HEK293 (cell line): Measurements from ENCODE around the gene TTC23.

Experiments
- FEZF1 ChIP-seq: fragments of 450-650 bp; formaldehyde crosslinking; IDR thresholded peaks from 2 replicates; pipeline ENCODE4 v1.5.1; 2016; ENCODE audit warnings: missing biosample characterization, missing genetic modification characterization
- SCRT2 ChIP-seq: fragments of 450-650 bp; formaldehyde crosslinking; IDR thresholded peaks from 2 replicates; pipeline ENCODE4 v1.5.1; 2016; ENCODE audit warnings: missing biosample characterization, missing genetic modification characterization
- ZBTB7A ChIP-seq: fragments of 450-650 bp; formaldehyde crosslinking; IDR thresholded peaks from 2 replicates; pipeline ENCODE4 v1.5.1; 2016; ENCODE audit warnings: low read depth, missing biosample characterization, missing genetic modification characterization
- ZNF133 ChIP-seq: fragments of 450-650 bp; formaldehyde crosslinking; IDR thresholded peaks from 2 replicates; pipeline ENCODE4 v1.5.1; 2016; ENCODE audit warnings: missing biosample characterization, missing genetic modification characterization
- ZNF571 ChIP-seq: fragments of 450-650 bp; formaldehyde crosslinking; IDR thresholded peaks from 2 replicates; pipeline ENCODE4 v1.5.0; 2017; ENCODE audit warnings: missing biosample characterization, missing genetic modification characterization
- TF ChIP-seq, protein P1 (sequence below): fragments of 450-650 bp; formaldehyde crosslinking; conservative IDR thresholded peaks from 2 replicates; pipeline ENCODE4 v1.5.1; 2016; ENCODE audit warnings: low read depth, missing biosample characterization, missing genetic modification characterization
- TF ChIP-seq, protein P2 (sequence below): fragments of 450-650 bp; formaldehyde crosslinking; IDR thresholded peaks from 2 replicates; pipeline ENCODE4 v1.5.1; 2016; ENCODE audit warnings: missing biosample characterization, missing genetic modification characterization
- TF ChIP-seq, protein P3 (sequence below): fragments of 450-650 bp; formaldehyde crosslinking; IDR thresholded peaks from 2 replicates; pipeline ENCODE4 v1.5.1; 2016; ENCODE audit warnings: missing biosample characterization, missing genetic modification characterization

DNA sequence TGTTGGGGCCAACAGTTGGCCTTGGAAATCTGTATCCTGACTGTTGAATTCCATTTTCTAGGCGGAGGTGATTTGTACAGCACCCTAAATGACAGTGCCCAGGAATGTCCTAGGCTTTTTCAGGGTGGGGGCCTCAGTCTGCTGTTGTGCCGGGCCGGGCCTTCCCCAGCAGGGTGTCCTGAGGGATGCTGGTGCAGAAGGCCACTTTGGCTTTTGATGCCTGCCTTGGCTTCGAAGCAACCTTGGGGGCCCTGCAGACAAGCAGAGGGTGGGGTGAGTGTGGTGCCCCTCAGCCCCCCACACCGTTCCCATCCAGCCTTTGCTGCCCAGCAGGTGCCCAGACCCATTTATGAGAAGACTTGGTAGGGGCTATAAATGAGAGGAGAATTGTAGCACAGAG, 111.5 kb downstream of the TTC23 start:
- TF ChIP-seq FEZF1 (tag by site-specific recombination) (no peak), ZNF571 (tag by site-specific recombination) (no peak), ZBTB7A (tag by site-specific recombination) (no peak), SCRT2 (tag by site-specific recombination) (no peak), ZNF133 (tag by site-specific recombination) (no peak)
- TF ChIP-seq, protein P1, sequence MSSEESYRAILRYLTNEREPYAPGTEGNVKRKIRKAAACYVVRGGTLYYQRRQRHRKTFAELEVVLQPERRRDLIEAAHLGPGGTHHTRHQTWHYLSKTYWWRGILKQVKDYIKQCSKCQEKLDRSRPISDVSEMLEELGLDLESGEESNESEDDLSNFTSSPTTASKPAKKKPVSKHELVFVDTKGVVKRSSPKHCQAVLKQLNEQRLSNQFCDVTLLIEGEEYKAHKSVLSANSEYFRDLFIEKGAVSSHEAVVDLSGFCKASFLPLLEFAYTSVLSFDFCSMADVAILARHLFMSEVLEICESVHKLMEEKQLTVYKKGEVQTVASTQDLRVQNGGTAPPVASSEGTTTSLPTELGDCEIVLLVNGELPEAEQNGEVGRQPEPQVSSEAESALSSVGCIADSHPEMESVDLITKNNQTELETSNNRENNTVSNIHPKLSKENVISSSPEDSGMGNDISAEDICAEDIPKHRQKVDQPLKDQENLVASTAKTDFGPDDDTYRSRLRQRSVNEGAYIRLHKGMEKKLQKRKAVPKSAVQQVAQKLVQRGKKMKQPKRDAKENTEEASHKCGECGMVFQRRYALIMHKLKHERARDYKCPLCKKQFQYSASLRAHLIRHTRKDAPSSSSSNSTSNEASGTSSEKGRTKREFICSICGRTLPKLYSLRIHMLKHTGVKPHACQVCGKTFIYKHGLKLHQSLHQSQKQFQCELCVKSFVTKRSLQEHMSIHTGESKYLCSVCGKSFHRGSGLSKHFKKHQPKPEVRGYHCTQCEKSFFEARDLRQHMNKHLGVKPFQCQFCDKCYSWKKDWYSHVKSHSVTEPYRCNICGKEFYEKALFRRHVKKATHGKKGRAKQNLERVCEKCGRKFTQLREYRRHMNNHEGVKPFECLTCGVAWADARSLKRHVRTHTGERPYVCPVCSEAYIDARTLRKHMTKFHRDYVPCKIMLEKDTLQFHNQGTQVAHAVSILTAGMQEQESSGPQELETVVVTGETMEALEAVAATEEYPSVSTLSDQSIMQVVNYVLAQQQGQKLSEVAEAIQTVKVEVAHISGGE (tag by site-specific recombination), result no peak
- TF ChIP-seq, protein P2, sequence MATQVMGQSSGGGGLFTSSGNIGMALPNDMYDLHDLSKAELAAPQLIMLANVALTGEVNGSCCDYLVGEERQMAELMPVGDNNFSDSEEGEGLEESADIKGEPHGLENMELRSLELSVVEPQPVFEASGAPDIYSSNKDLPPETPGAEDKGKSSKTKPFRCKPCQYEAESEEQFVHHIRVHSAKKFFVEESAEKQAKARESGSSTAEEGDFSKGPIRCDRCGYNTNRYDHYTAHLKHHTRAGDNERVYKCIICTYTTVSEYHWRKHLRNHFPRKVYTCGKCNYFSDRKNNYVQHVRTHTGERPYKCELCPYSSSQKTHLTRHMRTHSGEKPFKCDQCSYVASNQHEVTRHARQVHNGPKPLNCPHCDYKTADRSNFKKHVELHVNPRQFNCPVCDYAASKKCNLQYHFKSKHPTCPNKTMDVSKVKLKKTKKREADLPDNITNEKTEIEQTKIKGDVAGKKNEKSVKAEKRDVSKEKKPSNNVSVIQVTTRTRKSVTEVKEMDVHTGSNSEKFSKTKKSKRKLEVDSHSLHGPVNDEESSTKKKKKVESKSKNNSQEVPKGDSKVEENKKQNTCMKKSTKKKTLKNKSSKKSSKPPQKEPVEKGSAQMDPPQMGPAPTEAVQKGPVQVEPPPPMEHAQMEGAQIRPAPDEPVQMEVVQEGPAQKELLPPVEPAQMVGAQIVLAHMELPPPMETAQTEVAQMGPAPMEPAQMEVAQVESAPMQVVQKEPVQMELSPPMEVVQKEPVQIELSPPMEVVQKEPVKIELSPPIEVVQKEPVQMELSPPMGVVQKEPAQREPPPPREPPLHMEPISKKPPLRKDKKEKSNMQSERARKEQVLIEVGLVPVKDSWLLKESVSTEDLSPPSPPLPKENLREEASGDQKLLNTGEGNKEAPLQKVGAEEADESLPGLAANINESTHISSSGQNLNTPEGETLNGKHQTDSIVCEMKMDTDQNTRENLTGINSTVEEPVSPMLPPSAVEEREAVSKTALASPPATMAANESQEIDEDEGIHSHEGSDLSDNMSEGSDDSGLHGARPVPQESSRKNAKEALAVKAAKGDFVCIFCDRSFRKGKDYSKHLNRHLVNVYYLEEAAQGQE (tag by site-specific recombination), result no peak
- TF ChIP-seq, protein P3, sequence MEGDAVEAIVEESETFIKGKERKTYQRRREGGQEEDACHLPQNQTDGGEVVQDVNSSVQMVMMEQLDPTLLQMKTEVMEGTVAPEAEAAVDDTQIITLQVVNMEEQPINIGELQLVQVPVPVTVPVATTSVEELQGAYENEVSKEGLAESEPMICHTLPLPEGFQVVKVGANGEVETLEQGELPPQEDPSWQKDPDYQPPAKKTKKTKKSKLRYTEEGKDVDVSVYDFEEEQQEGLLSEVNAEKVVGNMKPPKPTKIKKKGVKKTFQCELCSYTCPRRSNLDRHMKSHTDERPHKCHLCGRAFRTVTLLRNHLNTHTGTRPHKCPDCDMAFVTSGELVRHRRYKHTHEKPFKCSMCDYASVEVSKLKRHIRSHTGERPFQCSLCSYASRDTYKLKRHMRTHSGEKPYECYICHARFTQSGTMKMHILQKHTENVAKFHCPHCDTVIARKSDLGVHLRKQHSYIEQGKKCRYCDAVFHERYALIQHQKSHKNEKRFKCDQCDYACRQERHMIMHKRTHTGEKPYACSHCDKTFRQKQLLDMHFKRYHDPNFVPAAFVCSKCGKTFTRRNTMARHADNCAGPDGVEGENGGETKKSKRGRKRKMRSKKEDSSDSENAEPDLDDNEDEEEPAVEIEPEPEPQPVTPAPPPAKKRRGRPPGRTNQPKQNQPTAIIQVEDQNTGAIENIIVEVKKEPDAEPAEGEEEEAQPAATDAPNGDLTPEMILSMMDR (tag by site-specific recombination), result no peak
